Measurements from ENCODE around the gene LCLAT1. TPM values are rescaled to one million over a fixed set of nuclear protein-coding genes. Genes with fewer than 3 reads are reported as not detected.

The LCLAT1 gene
- total RNA-seq, 1 experiment from 2014 or later = 32.9 TPM

- no peak overlapping the region for H4K8ac ChIP-seq (replicated peaks; ENCODE audit: insufficient read length, low read depth, low read length)
- H2BK120ac ChIP-seq (ENCODE audit: low read depth, low read length, poor library complexity, severe bottlenecking) = no peak overlapping the region
- H2AFZ ChIP-seq (ENCODE audit: low read length) = no peak overlapping the region
Measured at GRCh38 chr2:30561349-30561748, 114.3 kb downstream of the LCLAT1 start.

More at GRCh38 chr2:30561349-30561748, 114.3 kb downstream of the LCLAT1 start:
- Histone ChIP-seq H2BK12ac (ENCODE audit: insufficient read length, low read depth, low read length) (no peak overlapping the region), H3K18ac (ENCODE audit: insufficient read length, low read depth, low read length) (no peak overlapping the region), H3K23me2 (ENCODE audit: insufficient read length, low read depth, low read length, poor library complexity, severe bottlenecking) (no peaks in the 10 kb centered on the region), H3K9ac (ENCODE audit: extremely low read depth, insufficient read length, low read length) (no peak overlapping the region), H3K14ac (ENCODE audit: insufficient read depth, low read length) (no peak overlapping the region), H2BK20ac (ENCODE audit: low read depth, low read length, poor library complexity, severe bottlenecking) (no peak overlapping the region), H3K4me2 (ENCODE audit: insufficient read depth, insufficient read length, low read length) (no peak overlapping the region), H3K23ac (ENCODE audit: insufficient read length, low read depth, low read length) (no peak overlapping the region), H4K5ac (ENCODE audit: insufficient read length, low read depth, low read length) (no peak overlapping the region), H2BK15ac (ENCODE audit: low read depth, low read length) (no peak overlapping the region), H3K9me3 (ENCODE audit: control insufficient read depth, low read depth, low read length) (no peaks in the 10 kb centered on the region), H3K4ac (ENCODE audit: low read depth, low read length) (no peak overlapping the region), H3K56ac (ENCODE audit: insufficient read length, low read depth, low read length) (no peak overlapping the region), H2BK5ac (ENCODE audit: insufficient read length, low read length) (no peak overlapping the region), H4K20me1 (ENCODE audit: control insufficient read depth, insufficient read depth, insufficient read length) (no peaks in the 10 kb centered on the region), H2AK5ac (ENCODE audit: insufficient read length, low read length) (no peak overlapping the region), H3K4me1 (ENCODE audit: insufficient read depth, low read length) (no peaks in the 10 kb centered on the region), H3K79me2 (ENCODE audit: insufficient read depth, low read length) (0 out of 2 replicates have a peak, but pooled peaks cover 3% of the 10 kb centered on the region), H3K27me3 (ENCODE audit: insufficient read depth, low read length) (no peaks in the 10 kb centered on the region), H3K27ac (ENCODE audit: insufficient read length, low read depth, low read length) (no peak overlapping the region), H3T11ph (ENCODE audit: low read length) (no peak overlapping the region), H4K91ac (ENCODE audit: insufficient read length, low read depth, low read length) (no peak overlapping the region), H3K79me1 (ENCODE audit: insufficient read depth, low read depth, low read length, poor library complexity, severe bottlenecking) (no peaks in the 10 kb centered on the region)
- DNase-seq = no peak
- no peak overlapping the region for H3K4me3 Mint-ChIP-seq
- no peaks in the 10 kb centered on the region for H3K27me3 Mint-ChIP-seq (ENCODE audit: low read depth)
- no peak for TF ChIP-seq CTCF (conservative IDR thresholded peaks at IDR 0.05)
- WGBS (ENCODE audit: extremely low coverage, insufficient read length, low lambda C conversion rate) = no CpG with 5 or more reads among the region's 1 CpG
- H3K4me1 Mint-ChIP-seq = no peaks in the 10 kb centered on the region
- H3K9me3 Mint-ChIP-seq = no peaks in the 10 kb centered on the region
- no peak overlapping the region for H3K27ac Mint-ChIP-seq
- peaks cover 1 to 6% (median 2%) of the 10 kb centered on the region in 3 experiments; a peak in 5 of 7 replicates for H3K36me3 Mint-ChIP-seq (ENCODE audit: insufficient read depth in 1 of 3, low read depth in 3 of 3)

Measured in H9 (cell line).